ENCODE data around the gene SIRT4.
"Not testable (repeated sequence)": the region's sequence is repeated elsewhere in the genome, so short reads cannot be mapped to it uniquely, and the experiment has no call there.

SIRT4 gene

GRCh38 chr12:120335447-120335846 is 33.3 kb downstream of the SIRT4 start:
- DNase-seq (ENCODE audit: low read depth in 1 of 2, low spot score in 1 of 2), result not testable (repeated sequence)

- DNase-seq (ENCODE audit: low read depth in 1 of 2, low spot score in 1 of 2), result not testable (repeated sequence)
Measured at GRCh38 chr12:120336392-120336791, 34.3 kb downstream of the SIRT4 start.

- DNase-seq (ENCODE audit: low read depth in 1 of 2, low spot score in 1 of 2), result no peak
Measured at GRCh38 chr12:120337730-120338129, 35.6 kb downstream of the SIRT4 start.

GRCh38 chr12:120339256-120339655 is 37.1 kb downstream of the SIRT4 start:
- no peak for DNase-seq (ENCODE audit: low read depth in 1 of 2, low spot score in 1 of 2)

GRCh38 chr12:120342175-120343038 is 40.3 kb downstream of the SIRT4 start:
- no peak for DNase-seq (ENCODE audit: low read depth in 1 of 2, low spot score in 1 of 2)

GRCh38 chr12:120343039-120343537 is 41.0 kb downstream of the SIRT4 start:
- no peak for DNase-seq (ENCODE audit: low read depth in 1 of 2, low spot score in 1 of 2)

GRCh38 chr12:120343692-120344091 is 41.6 kb downstream of the SIRT4 start:
- DNase-seq (ENCODE audit: low read depth in 1 of 2, low spot score in 1 of 2), result no peak

- DNase-seq (ENCODE audit: low read depth in 1 of 2, low spot score in 1 of 2), result no peak
Measured at GRCh38 chr12:120346031-120346430, 43.9 kb downstream of the SIRT4 start.

GRCh38 chr12:120346681-120347080 is 44.6 kb downstream of the SIRT4 start:
- no peak for DNase-seq (ENCODE audit: low read depth in 1 of 2, low spot score in 1 of 2)

GRCh38 chr12:120347766-120348165 is 45.6 kb downstream of the SIRT4 start:
- no peak for DNase-seq (ENCODE audit: low read depth in 1 of 2, low spot score in 1 of 2)

- DNase-seq (ENCODE audit: low read depth in 1 of 2, low spot score in 1 of 2), result no peak
Measured at GRCh38 chr12:120350576-120351350, 48.6 kb downstream of the SIRT4 start.

GRCh38 chr12:120352117-120352516 is 50.0 kb downstream of the SIRT4 start:
- DNase-seq (ENCODE audit: low read depth in 1 of 2, low spot score in 1 of 2), result no peak

- no peak for DNase-seq (ENCODE audit: low read depth in 1 of 2, low spot score in 1 of 2)
Measured at GRCh38 chr12:120353136-120353535, 51.0 kb downstream of the SIRT4 start.

GRCh38 chr12:120353556-120354317 is 51.6 kb downstream of the SIRT4 start:
- no peak for DNase-seq (ENCODE audit: low read depth in 1 of 2, low spot score in 1 of 2)

- DNase-seq (ENCODE audit: low read depth in 1 of 2, low spot score in 1 of 2), result peak; percentile 59
Measured at GRCh38 chr12:120356567-120357030, 54.5 kb downstream of the SIRT4 start.

- no peak for DNase-seq (ENCODE audit: low read depth in 1 of 2, low spot score in 1 of 2)
Measured at GRCh38 chr12:120357104-120357503, 55.0 kb downstream of the SIRT4 start.

- DNase-seq (ENCODE audit: low read depth in 1 of 2, low spot score in 1 of 2), result no peak
Measured at GRCh38 chr12:120358412-120359100, 56.4 kb downstream of the SIRT4 start.

- no peak for DNase-seq (ENCODE audit: low read depth in 1 of 2, low spot score in 1 of 2)
Measured at GRCh38 chr12:120359128-120359527, 57.0 kb downstream of the SIRT4 start.

GRCh38 chr12:120361506-120362208 is 59.5 kb downstream of the SIRT4 start:
- no peak for DNase-seq (ENCODE audit: low read depth in 1 of 2, low spot score in 1 of 2)

Measured in activated T-helper 1 cell treated with anti-CD3 and anti-CD28 coated beads, Interleukin-2, amount 50 U/mL, for 16 hours (primary cell).